H54 (cell line): ENCODE results near the gene ZNF254.
"Not testable (repeated sequence)": the region's sequence is repeated elsewhere in the genome, so short reads cannot be mapped to it uniquely, and the experiment has no call there.

Experiments
- DNase-seq: peaks from one replicate; pipeline ENCODE4 v3.0.0; 2011; ENCODE audit warnings: low spot score, mixed read lengths; ENCODE audit not compliant: insufficient read length
- FAIRE-seq: peaks from 3 replicates; lab custom pipeline; 2011; peaks lifted over from hg19 to GRCh38; lab: Jason Lieb, UNC
- POLR2A ChIP-seq: IDR thresholded peaks from 2 replicates; pipeline ENCODE4 v1.6.1; 2011; ENCODE audit warnings: low read depth, mild to moderate bottlenecking, low read length

ZNF254 gene

GRCh38 chr19:24099829-24100228 is 12.8 kb downstream of the ZNF254 start:
- DNase-seq (no peak), FAIRE-seq (no peak)
- TF ChIP-seq POLR2A = no peak

DNA sequence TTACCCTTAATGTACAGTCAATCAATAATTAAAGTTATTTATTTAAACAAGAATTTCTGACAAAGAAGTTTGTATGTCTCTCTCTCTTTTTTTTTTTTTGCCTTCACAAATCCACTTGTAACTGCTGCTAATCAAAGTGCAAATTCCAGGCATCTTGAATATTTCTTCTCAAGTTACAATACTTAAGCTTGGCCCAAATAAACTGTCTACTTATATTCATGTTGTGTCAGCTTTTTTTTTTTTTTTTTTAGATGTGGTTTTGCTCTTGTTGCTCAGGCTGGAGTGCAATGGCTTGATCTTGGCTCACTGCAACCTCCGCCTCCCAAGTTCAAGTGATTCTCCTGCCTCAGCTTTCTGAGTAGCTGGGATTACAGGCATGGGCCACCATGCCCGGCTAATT is 13.6 kb downstream of the ZNF254 start:
- not testable (repeated sequence) for FAIRE-seq, DNase-seq

DNA sequence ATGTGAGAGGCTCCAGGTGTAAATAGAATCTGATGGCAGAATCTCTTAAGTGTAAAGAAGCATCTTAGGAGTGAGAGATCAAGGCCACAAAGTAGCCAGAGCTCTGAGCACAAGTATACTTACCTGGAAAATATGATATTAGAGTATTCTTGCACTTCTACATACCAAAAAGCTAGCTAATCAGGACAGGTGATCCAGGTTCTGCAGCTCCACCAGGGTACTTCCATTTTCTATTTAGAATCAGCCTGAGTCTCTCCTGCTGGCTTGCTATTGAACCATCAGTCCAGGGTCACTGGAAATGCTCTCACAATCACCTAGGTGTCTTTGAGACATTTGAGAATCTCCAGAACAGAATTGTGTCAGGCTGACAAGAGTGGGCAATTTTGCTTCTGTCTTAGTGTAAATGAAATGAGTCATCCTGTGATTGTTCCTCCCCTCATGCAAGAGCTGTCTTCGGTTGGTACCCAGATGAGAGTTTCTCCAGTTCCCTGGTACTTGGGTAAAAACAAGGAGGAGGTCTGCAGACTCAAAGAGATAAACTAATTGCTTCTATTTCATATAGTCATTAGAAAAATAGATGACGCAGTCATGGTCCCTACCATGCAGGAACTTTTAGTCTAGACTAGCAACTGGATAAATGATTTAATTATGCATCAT is 14.6 kb downstream of the ZNF254 start:
- DNase-seq (no peak), FAIRE-seq (peak; percentile 20)
- TF ChIP-seq POLR2A = no peak

GRCh38 chr19:24127601-24128000 is 40.6 kb downstream of the ZNF254 start:
- no peak for TF ChIP-seq POLR2A
- DNase-seq = no peak
- FAIRE-seq = no peak

- FAIRE-seq (peak; percentile 96), DNase-seq (no peak)
- no peak for TF ChIP-seq POLR2A
These were observed 53.1 kb downstream of the ZNF254 start for GRCh38 chr19:24140099-24140498.

GRCh38 chr19:24140591-24140990 is 53.6 kb downstream of the ZNF254 start:
- no peak for TF ChIP-seq POLR2A
- FAIRE-seq (peak; percentile 20), DNase-seq (no peak)

GRCh38 chr19:24141612-24142011 is 54.6 kb downstream of the ZNF254 start:
- no peak for DNase-seq
- TF ChIP-seq POLR2A = no peak
- FAIRE-seq = no peak

DNA sequence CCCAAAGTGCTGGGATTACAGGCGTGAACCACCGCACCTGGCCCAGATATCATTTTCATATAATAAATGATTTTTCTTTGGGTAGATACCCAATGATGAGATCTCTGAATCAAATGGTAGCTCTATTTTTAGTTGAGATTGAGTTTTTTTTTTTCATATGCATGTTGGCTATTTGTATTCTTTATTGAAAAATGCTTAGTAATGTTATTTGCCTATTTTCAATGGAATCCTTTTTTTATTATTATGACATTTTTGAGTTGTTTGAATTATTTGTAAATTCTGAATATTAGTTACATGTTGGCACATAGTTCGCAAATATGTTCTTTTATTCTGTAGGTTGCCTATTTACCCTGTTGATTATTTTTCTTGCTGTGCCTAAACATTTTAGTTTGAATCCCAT is 55.8 kb downstream of the ZNF254 start:
- TF ChIP-seq POLR2A = no peak
- no peak for DNase-seq
- FAIRE-seq = no peak

DNA sequence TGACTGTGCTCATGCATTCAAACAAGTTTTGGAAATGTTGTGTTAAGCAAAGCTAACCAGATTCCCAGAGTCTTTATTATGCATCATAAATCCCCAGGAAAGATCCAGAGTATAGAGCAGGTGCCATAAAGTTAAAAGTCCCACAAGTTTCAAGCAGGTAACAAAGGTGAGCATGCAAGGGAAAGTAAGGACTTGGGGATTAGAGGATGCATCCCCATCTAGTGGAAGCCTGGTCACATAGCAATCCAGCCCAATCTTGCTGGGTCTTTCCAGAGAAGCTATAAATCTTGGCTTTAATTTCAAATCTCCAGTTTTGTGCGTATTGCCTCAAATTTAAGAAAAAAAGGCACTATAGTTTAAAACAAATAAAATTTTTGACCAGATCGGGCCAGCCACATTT is 72.7 kb downstream of the ZNF254 start:
- no peak for TF ChIP-seq POLR2A
- FAIRE-seq = peak; percentile 89
- DNase-seq = no peak

GRCh38 chr19:24166055-24166454 is 79.1 kb downstream of the ZNF254 start:
- DNase-seq (no peak), FAIRE-seq (no peak)
- TF ChIP-seq POLR2A = no peak

GRCh38 chr19:24173882-24174281 is 86.9 kb downstream of the ZNF254 start:
- DNase-seq (no peak), FAIRE-seq (no peak)
- TF ChIP-seq POLR2A = no peak

DNA sequence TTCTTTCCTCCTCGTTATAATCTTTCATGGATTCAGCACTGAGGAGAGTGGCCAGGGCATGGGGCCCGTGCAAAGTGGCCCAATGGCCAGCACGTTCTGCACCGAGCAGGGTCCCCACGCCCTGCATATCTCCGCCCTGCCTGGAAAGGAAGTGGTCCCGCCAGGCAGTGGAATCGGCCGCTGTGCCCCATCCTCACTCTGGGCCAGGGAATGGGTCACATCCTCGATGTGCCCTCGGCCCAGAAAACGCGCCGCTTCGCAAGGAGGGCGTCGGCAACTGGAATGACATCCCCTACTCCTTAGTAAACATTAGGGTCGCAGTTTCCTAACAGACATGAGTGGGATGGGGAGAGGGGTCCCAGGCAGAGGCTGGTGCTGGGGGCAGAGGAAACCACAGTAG is 90.7 kb downstream of the ZNF254 start:
- TF ChIP-seq POLR2A = no peak
- DNase-seq (no peak), FAIRE-seq (no peak)

- TF ChIP-seq POLR2A = no peak
- no peak for DNase-seq
- no peak for FAIRE-seq
These were observed 91.2 kb downstream of the ZNF254 start for GRCh38 chr19:24178207-24178606.
